Measurements from ENCODE around the gene TNFRSF13B.

DNA sequence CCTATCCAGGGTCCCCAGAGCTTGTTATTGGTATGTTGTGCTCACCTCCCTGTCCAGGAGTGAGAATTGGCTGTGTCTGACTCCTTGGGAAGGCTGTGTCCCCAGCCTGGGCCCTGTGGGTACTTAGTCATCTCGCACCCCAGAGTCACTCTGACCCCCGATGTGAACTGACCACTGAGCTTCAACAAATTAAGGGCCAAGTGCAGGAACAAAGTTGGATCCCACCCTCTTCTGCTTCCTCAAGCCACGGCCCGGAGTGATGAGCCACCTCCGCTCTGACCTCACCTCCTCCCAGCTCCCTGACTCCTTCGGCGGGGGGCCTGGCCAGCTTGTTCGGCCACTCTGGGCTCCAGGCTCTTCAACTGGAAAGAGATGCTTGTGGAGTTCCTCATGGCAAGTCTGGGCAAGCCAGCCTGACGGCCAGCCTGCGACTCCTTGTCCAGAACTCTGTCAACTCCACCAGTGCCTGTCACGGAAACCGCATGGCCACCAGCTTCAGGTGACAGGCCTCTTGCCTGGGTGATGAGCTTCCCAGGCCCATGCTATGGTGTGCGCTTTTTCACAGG is 48.1 kb upstream of the TNFRSF13B start:
- TF ChIP-seq, protein P1, sequence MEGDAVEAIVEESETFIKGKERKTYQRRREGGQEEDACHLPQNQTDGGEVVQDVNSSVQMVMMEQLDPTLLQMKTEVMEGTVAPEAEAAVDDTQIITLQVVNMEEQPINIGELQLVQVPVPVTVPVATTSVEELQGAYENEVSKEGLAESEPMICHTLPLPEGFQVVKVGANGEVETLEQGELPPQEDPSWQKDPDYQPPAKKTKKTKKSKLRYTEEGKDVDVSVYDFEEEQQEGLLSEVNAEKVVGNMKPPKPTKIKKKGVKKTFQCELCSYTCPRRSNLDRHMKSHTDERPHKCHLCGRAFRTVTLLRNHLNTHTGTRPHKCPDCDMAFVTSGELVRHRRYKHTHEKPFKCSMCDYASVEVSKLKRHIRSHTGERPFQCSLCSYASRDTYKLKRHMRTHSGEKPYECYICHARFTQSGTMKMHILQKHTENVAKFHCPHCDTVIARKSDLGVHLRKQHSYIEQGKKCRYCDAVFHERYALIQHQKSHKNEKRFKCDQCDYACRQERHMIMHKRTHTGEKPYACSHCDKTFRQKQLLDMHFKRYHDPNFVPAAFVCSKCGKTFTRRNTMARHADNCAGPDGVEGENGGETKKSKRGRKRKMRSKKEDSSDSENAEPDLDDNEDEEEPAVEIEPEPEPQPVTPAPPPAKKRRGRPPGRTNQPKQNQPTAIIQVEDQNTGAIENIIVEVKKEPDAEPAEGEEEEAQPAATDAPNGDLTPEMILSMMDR (IDR thresholded peaks at IDR 0.05), result no peak
- no peak for TF ChIP-seq TCF7L2 (IDR thresholded peaks at IDR 0.05; ENCODE audit: low read depth, low read length)
- TF ChIP-seq, protein P2, sequence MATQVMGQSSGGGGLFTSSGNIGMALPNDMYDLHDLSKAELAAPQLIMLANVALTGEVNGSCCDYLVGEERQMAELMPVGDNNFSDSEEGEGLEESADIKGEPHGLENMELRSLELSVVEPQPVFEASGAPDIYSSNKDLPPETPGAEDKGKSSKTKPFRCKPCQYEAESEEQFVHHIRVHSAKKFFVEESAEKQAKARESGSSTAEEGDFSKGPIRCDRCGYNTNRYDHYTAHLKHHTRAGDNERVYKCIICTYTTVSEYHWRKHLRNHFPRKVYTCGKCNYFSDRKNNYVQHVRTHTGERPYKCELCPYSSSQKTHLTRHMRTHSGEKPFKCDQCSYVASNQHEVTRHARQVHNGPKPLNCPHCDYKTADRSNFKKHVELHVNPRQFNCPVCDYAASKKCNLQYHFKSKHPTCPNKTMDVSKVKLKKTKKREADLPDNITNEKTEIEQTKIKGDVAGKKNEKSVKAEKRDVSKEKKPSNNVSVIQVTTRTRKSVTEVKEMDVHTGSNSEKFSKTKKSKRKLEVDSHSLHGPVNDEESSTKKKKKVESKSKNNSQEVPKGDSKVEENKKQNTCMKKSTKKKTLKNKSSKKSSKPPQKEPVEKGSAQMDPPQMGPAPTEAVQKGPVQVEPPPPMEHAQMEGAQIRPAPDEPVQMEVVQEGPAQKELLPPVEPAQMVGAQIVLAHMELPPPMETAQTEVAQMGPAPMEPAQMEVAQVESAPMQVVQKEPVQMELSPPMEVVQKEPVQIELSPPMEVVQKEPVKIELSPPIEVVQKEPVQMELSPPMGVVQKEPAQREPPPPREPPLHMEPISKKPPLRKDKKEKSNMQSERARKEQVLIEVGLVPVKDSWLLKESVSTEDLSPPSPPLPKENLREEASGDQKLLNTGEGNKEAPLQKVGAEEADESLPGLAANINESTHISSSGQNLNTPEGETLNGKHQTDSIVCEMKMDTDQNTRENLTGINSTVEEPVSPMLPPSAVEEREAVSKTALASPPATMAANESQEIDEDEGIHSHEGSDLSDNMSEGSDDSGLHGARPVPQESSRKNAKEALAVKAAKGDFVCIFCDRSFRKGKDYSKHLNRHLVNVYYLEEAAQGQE (IDR thresholded peaks at IDR 0.05; ENCODE audit: insufficient read depth in 1 of 2, low read depth in 2 of 2, low read length in 1 of 2), result no peak
- TF ChIP-seq POLR2AphosphoS5 (IDR thresholded peaks at IDR 0.05; ENCODE audit: low read depth, low read length), result no peak
- TF ChIP-seq SIN3A (IDR thresholded peaks at IDR 0.05; ENCODE audit: borderline replicate concordance, insufficient read depth, low read depth, low read length), result no peak
